Measurements from ENCODE around the gene CRYAB.

Gene CRYAB

DNA sequence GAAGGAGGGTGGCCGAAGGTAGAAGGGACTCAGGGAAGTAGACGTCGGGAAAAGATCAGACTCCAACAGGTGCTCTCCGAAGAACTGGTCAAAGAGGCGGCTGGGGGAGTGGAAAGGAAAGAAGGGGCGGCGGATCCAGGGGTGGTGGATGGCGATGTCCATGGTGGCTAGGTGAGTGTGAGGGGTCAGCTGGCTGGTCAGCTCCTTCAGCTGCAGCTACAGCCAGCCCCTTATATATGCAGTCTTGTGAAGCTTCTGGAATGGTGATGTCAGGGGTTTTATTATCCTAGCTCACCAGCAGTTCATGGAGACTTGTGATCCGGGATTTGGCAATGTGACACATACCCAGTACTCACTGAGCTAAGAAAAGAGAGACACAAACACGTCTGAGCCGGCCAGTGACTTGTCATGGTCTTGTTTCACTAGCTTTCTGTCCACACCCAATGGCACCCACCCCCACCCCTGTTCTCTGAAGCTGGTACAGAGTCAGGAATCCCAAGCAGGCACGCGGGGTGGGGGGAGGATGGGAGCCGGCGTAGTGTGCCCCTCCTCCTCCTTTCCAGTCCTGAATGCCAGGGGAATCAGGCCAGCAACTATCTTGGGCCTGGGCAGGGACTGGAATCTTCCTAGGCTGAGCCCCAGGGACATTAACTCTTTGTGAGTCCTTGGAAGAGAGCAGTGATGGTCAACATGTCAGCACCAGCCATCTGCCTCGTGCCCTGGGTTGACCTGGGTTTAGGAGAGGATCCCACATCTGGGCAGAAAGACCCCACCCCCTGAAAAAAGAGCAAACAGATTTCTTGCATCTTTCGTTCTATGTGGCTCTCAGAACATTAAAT is at the start of gene CRYAB:
CRYAB (minus strand) TSS at position 208 of the 839 bp plus-strand sequence; CDS start at position 162, 46 bp downstream.
- DNase-seq = no peak

- no peak for DNase-seq
Measured at GRCh38 chr11:111960916-111961315, 49.3 kb upstream of the CRYAB start.

DNA sequence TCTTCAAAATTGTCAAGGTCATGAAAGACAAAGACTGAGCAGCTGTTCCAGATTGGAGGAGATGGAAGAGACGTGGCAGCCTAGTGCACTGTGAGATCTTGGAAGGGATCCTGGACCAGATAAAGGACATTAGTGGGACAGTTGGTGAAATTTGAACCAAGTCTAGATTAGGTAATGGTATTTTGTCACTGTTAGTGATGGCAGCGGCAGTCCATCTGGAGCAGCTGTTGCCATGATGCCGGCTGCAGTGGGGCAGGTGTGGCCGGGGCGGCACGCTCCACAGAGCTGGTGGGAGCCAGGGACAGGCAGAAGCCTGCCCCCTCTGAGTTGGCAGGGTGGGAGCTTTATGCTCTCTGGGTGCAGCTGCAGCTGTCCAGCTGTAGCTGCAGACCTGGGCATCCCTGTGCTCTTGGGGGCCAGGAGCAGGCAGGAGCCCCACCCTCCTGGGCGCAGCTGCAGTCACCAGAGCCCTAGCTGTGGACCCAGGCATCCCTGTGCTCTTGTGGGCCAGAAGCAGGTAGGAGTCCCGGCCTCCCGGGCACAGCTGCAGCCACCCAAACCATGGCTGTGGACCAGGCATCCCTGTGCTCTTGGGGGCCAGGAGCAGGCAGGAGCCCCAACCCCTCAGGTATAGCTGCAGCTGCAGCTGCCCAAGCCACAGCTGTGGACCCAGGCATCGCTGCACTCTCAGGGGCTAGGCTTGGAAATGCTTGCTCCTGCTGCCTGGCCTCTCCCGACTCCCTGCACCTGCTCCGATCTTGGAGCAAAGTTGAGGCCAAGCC is 46.3 kb upstream of the CRYAB start:
- no peak for DNase-seq

- DNase-seq = no peak
Measured at GRCh38 chr11:111954154-111954553, 42.6 kb upstream of the CRYAB start.

DNA sequence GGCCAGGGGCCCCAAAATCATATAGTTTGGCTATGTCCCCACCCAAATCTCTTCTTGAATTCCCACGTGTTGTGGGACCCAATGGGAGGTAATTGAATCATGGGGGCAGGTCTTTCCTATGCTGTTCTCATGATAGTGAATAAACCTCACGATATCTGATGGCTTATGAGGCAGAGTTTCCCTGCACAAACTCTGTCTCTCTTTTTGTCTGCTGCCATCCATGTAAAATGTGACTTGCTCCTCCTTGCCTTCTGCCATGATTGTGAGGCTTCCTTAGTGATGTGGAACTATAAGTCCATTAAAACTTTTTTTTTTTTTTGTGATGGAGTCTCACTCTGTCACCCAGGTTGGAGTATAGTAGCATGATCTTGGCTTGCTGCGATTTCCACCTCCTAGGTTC is 40.0 kb upstream of the CRYAB start:
- no peak for DNase-seq

DNA sequence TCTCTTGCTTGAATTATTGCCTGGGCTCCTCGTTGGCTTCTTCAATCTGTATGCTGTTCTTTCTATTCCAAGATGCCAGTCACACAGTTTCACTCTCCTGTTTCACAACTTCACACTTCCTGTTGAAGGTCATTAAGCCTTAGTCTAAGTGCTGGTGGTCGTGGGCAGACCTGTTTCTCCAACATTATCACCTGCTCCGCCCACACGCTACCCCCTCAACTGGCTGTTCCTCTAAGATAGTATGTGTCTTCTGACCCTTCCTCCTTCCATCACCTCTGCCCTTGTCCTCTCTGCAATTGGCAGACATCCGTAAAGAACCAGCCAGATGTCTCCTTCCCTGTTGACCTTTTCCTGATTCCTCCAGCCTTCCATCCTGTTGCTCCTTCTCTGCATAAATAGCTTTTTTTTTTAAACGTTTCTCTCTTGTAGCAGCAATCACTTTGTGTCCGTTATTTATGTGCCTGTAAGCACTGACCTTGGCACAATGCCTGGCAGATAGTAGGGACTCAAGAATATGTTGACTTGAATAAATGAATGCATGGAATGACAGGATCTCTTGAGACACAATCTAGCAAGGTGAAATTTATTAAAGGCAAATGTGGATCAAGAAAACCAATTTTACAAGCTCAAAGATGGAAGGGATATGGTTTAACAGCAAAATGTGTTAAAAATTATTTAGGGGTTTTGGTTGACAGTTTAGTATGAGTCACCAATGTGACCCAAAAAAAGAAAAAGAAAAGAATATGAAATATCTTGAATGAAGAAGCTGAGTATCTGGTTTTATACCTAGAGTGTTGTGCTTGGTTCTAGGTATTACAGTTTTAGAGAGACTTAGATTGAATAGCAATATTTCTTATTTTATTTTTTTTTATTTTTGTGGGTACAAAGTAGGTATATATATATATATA is 38.2 kb upstream of the CRYAB start:
- no peak for DNase-seq

- no peak for DNase-seq
Measured at GRCh38 chr11:111947143-111947542, 35.6 kb upstream of the CRYAB start.

GRCh38 chr11:111946499-111946898 is 34.9 kb upstream of the CRYAB start:
- no peak for DNase-seq

DNA sequence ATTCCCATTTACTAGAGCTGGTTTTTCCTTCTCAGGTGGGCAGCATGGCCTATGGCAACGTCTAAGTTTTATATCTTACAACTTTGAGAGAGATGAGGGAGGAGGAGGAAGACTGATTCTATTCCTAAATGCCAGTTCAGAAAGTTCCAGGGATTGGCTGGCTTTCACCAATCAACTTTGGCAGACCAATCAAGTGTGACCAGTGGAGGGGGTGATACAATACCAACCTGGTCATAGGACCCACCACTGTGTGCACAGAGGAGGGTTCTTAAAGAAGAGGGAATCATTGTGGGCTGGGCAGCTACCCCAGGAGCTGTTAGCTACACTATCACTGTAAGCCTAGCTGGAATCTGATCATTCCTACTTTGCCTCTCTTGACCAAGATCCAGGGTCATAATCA is 33.6 kb upstream of the CRYAB start:
- no peak for DNase-seq

- no peak for DNase-seq
Measured at GRCh38 chr11:111944651-111945051, 33.1 kb upstream of the CRYAB start.

GRCh38 chr11:111944139-111944538 is 32.6 kb upstream of the CRYAB start:
- DNase-seq = no peak

DNA sequence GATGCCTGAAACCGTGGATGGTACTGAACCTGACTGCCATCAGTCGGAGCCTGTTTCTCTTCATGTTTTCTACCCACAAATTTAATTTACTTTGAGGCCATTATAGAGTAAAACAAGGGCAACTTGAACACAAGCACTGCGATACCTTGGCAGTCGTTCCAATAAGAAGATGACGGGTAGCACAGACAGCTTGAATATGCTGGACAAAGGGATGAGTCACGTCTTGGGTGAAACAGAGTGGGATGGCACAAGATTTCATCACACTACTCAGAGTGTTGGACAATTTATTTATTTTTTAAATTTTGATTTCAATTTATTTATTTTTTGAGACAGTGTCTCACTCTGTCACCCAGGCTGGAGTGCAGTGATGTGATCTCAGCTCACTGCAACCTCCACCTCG is 31.3 kb upstream of the CRYAB start:
- no peak for DNase-seq

- no peak for DNase-seq
Measured at GRCh38 chr11:111941963-111942362, 30.4 kb upstream of the CRYAB start.

DNA sequence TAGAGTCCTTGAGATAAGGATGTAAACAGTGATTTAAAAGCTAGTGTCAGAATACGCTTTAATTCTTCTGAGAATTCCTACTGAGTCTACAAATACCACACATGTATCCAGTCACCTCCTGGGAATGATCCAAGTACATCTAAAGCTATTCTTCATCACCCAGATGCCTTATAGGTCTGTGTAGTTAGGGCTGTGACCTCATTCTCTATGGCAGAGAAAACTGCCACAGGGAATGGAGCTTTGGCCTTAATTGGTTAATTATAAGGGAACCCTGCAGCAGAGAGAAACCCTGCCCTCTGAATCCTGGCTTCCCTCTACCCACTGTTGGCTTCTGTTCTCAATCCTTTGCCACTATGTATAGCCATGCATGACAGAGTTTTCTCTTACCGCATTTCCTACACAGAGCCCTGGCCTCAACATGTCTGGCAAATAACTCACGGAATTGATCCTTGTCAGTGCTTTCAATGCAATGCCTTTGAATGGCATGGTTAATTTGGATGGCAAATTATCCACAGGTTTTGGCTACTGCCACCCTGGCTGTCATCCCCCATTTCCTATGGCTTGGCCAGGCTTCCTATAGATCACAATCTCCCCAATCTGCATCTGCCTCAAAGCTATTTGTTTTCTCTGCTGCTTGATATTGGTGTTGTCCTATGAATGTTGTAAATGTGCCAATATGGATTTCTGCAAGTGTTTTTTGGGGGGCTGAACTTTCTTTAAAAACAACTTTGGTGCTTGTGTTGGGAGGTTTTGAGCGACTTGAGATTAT is 28.4 kb upstream of the CRYAB start:
- no peak for DNase-seq

GRCh38 chr11:111938687-111939160 is 27.2 kb upstream of the CRYAB start:
- peak in 1 of 4 experiments; percentile 7 for DNase-seq

DNA sequence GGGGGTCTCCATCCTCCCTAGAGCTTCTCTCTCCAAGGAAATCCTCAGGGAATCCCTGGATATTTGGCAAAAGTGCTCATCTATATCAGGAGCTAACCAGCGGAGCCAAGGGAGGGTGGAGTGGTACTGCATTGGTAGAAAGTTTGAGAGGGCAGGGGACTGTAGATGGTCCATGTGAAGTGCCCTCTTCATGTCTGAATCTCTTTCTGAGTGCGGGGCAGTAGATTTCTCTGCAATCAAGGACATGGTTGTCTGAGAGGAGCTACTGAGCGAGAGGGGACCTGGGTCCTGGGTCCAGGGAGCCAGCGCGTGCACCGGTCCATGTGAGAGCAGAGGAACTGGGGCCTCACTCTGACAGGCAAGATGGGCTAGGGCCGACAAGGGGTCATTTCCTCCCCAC is 26.3 kb upstream of the CRYAB start:
- no peak for DNase-seq

DNA sequence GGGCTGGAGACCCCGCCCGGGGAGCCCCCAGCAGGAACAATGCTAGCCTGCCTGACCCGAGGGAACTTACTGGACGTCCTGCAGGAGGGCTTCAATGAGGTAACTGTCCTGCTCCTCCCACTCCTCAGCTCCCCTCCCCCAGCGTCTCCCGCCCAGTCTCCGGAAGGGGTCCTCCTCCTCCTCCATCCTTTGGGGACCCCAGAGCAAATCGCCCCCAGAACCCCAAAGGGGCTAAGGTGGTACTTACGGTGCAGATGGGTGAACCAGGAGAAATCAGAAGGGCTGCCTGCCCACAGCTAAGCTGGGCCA is 25.8 kb upstream of the CRYAB start:
- no peak for DNase-seq

DNA sequence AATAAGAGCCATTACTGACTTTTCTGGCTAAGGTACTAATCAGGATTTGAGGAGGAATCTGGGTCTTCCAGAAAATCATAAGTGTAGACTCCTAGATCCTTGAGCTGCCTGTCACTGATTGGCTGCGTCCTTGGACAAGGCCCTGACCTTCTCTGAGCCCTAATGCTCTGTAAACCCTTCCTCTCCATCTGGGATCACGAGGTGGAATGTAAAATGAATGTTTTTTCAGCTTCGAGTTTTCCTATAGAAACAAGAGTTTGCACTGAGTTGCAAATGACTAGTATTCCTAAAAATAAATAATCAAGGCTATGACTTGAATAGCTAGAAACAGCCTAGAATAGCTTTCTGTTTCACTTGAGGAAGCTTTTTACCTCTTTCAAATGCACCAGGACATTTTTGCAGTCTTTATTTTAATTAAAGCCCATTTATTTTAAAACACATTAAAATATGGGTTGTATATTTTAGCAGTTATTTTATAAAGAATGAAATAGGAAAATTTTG is 24.5 kb upstream of the CRYAB start:
- DNase-seq = no peak

DNA sequence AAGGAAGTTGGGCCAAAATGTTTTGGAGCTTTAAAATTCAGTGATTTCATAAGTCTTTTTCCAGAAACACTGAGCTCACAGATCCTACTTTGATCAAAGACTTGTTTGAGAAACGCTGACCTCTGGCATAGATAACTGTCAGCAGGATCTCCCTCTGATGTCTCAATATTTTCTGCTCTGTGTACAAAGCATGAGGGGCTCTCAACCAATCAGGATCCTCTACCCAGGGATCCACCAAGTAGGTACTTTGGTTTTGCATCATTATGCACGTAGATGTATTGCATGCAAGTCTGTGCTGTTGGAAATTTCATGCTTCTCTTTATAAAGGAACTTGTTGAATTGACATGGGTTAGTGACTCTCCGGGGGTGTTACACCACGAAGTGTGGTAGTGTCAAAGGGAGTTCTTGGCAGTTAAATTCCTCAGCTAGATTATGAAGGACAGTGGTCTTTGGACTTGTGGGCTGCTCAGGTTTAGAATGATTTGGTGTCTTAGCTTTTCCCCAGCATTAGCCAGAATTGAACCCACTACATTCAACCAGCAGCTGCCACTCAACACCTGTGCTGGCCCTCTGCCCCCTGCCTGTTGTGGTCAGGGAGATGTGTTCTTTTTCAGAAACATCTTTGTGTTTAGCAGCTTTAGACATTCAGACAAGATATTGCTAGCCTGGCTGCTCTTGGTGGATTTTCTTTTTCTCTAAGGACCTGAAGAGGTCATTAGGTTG is 23.9 kb upstream of the CRYAB start:
- no peak for DNase-seq

- no peak for DNase-seq
Measured at GRCh38 chr11:111934306-111934705, 22.7 kb upstream of the CRYAB start.

- no peak for DNase-seq
Measured at GRCh38 chr11:111933872-111934271, 22.3 kb upstream of the CRYAB start.
